ENCODE results near the gene EIF4G3.

- no peak for TF ChIP-seq EZH2phosphoT487 (conservative IDR thresholded peaks at IDR 0.05; ENCODE audit: low read length)
- TF ChIP-seq CTCF (IDR thresholded peaks at IDR 0.05; ENCODE audit: insufficient read depth, low read length, poor library complexity, severe bottlenecking): no peak
Measured at GRCh38 chr1:20775700-20776099, 401.0 kb downstream of the EIF4G3 start.
